ENCODE results near the gene POLDIP2. TPM values are rescaled to one million over a fixed set of nuclear protein-coding genes. Genes with fewer than 3 reads are reported as not detected.

The POLDIP2 gene
- total RNA-seq, 1 experiment from 2014 or later, result 82.7 TPM

GRCh38 chr17:28365487-28365886 lies 8.2 kb upstream of the POLDIP2 start:
- no peak overlapping the region for H3K27ac Mint-ChIP-seq (ENCODE audit: unreplicated experiment)
- no peaks in the 10 kb centered on the region for H3K9me3 Mint-ChIP-seq (ENCODE audit: low read depth, unreplicated experiment)
- no peaks in the 10 kb centered on the region for H3K27me3 Mint-ChIP-seq (ENCODE audit: unreplicated experiment)
- CTCF ChIA-PET, result no interaction called here
- H3K4me3 Mint-ChIP-seq (ENCODE audit: low read depth, unreplicated experiment), result no peak overlapping the region
- H3K36me3 Mint-ChIP-seq (ENCODE audit: insufficient read depth, unreplicated experiment), result peaks cover 9% of the 10 kb centered on the region
- TF ChIP-seq, protein P1, sequence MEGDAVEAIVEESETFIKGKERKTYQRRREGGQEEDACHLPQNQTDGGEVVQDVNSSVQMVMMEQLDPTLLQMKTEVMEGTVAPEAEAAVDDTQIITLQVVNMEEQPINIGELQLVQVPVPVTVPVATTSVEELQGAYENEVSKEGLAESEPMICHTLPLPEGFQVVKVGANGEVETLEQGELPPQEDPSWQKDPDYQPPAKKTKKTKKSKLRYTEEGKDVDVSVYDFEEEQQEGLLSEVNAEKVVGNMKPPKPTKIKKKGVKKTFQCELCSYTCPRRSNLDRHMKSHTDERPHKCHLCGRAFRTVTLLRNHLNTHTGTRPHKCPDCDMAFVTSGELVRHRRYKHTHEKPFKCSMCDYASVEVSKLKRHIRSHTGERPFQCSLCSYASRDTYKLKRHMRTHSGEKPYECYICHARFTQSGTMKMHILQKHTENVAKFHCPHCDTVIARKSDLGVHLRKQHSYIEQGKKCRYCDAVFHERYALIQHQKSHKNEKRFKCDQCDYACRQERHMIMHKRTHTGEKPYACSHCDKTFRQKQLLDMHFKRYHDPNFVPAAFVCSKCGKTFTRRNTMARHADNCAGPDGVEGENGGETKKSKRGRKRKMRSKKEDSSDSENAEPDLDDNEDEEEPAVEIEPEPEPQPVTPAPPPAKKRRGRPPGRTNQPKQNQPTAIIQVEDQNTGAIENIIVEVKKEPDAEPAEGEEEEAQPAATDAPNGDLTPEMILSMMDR (IDR thresholded peaks at IDR 0.05; ENCODE audit: unreplicated experiment), result no peak
- BruUV-seq (replicated peaks), result no TSS peak
- no peak for DNase-seq
- H3K4me1 Mint-ChIP-seq (ENCODE audit: low read depth, unreplicated experiment), result peaks cover 7% of the 10 kb centered on the region
- intact Hi-C loops (cut with micrococcal nuclease; ENCODE audit: unreplicated experiment), result no loop called here

GRCh38 chr17:28364665-28365363 lies 7.5 kb upstream of the POLDIP2 start, which contains the start of gene SEBOX:
Gene SEBOX, minus strand, starts transcription at chr17:28365199. Its CDS starts 48 bp downstream, at chr17:28365151.
- peaks cover under 1% of the 10 kb centered on the region for H3K4me1 Mint-ChIP-seq (ENCODE audit: low read depth, unreplicated experiment)
- no peak within 1 kb of the TSS for H3K27ac Mint-ChIP-seq (ENCODE audit: unreplicated experiment)
- no TSS peak for BruUV-seq (replicated peaks)
- TF ChIP-seq, protein P1 (IDR thresholded peaks at IDR 0.05; ENCODE audit: unreplicated experiment), result no peak
- CTCF ChIA-PET, result no interaction called here
- peaks cover 13% of the 10 kb centered on the region for H3K36me3 Mint-ChIP-seq (ENCODE audit: insufficient read depth, unreplicated experiment)
- no peak within 1 kb of the TSS for H3K4me3 Mint-ChIP-seq (ENCODE audit: low read depth, unreplicated experiment)
- DNase-seq, result no peak
- H3K27me3 Mint-ChIP-seq (ENCODE audit: unreplicated experiment), result no peaks in the 10 kb centered on the region
- H3K9me3 Mint-ChIP-seq (ENCODE audit: low read depth, unreplicated experiment), result no peaks in the 10 kb centered on the region
- intact Hi-C loops (cut with micrococcal nuclease; ENCODE audit: unreplicated experiment), result no loop called here

GRCh38 chr17:28363776-28364650 lies 6.7 kb upstream of the POLDIP2 start:
- Mint-ChIP-seq H3K27me3 (ENCODE audit: unreplicated experiment) (no peaks in the 10 kb centered on the region), H3K27ac (ENCODE audit: unreplicated experiment) (no peak overlapping the region)
- no TSS peak for BruUV-seq (replicated peaks)

GRCh38 chr17:28363186-28363585 lies 5.9 kb upstream of the POLDIP2 start:
- no TSS peak for BruUV-seq (replicated peaks)
- intact Hi-C loops (cut with micrococcal nuclease; ENCODE audit: unreplicated experiment), result no loop called here
- H3K9me3 Mint-ChIP-seq (ENCODE audit: low read depth, unreplicated experiment), result no peaks in the 10 kb centered on the region
- no peak overlapping the region for H3K4me3 Mint-ChIP-seq (ENCODE audit: low read depth, unreplicated experiment)
- H3K4me1 Mint-ChIP-seq (ENCODE audit: low read depth, unreplicated experiment), result no peaks in the 10 kb centered on the region
- TF ChIP-seq, protein P1 (IDR thresholded peaks at IDR 0.05; ENCODE audit: unreplicated experiment), result no peak
- no peak for DNase-seq
- H3K36me3 Mint-ChIP-seq (ENCODE audit: insufficient read depth, unreplicated experiment), result peaks cover 24% of the 10 kb centered on the region
- CTCF ChIA-PET, result no interaction called here
- no peak overlapping the region for H3K27ac Mint-ChIP-seq (ENCODE audit: unreplicated experiment)
- H3K27me3 Mint-ChIP-seq (ENCODE audit: unreplicated experiment), result no peaks in the 10 kb centered on the region

More at GRCh38 chr17:28363776-28364650, 6.7 kb upstream of the POLDIP2 start:
- Mint-ChIP-seq H3K9me3 (ENCODE audit: low read depth, unreplicated experiment) (no peaks in the 10 kb centered on the region), H3K36me3 (ENCODE audit: insufficient read depth, unreplicated experiment) (peaks cover 19% of the 10 kb centered on the region), H3K4me1 (ENCODE audit: low read depth, unreplicated experiment) (no peaks in the 10 kb centered on the region), H3K4me3 (ENCODE audit: low read depth, unreplicated experiment) (no peak overlapping the region)
- intact Hi-C loops (cut with micrococcal nuclease; ENCODE audit: unreplicated experiment), result no loop called here
- CTCF ChIA-PET, result no interaction called here
- TF ChIP-seq, protein P1 (IDR thresholded peaks at IDR 0.05; ENCODE audit: unreplicated experiment), result no peak
- DNase-seq, result no peak

All from Calu3 (cell line).